HG02588 (cell line): Measurements from ENCODE around the gene MAPK11.
"Not testable (repeated sequence)": the region's sequence is repeated elsewhere in the genome, so short reads cannot be mapped to it uniquely, and the experiment has no call there.

Experiments
- ATAC-seq: cut with Tn5 transposase; IDR thresholded peaks from one replicate; pipeline ENCODE4 v1.9.1; 2021; ENCODE audit warnings: mild to moderate bottlenecking, moderate library complexity; ENCODE audit not compliant: unreplicated experiment

The MAPK11 gene

GRCh38 chr22:50278956-50279619 lies 8.9 kb upstream of the MAPK11 start:
- ATAC-seq, result no peak

GRCh38 chr22:50278461-50278860 lies 8.3 kb upstream of the MAPK11 start:
- ATAC-seq, result no peak

- no peak for ATAC-seq
Measured at GRCh38 chr22:50277761-50278160, 7.6 kb upstream of the MAPK11 start.

- peak; percentile 61 for ATAC-seq
Measured at GRCh38 chr22:50276143-50276542, 6.0 kb upstream of the MAPK11 start.

- no peak for ATAC-seq
Measured at GRCh38 chr22:50275181-50276055, 5.2 kb upstream of the MAPK11 start.

GRCh38 chr22:50274771-50275170 lies 4.6 kb upstream of the MAPK11 start:
- no peak for ATAC-seq

- ATAC-seq, result no peak
Measured at GRCh38 chr22:50274311-50274710, 4.1 kb upstream of the MAPK11 start.

- not testable (repeated sequence) for ATAC-seq
Measured at GRCh38 chr22:50273781-50274180, 3.6 kb upstream of the MAPK11 start.

- not testable (repeated sequence) for ATAC-seq
Measured at GRCh38 chr22:50273352-50273751, 3.2 kb upstream of the MAPK11 start.

- no peak for ATAC-seq
Measured at GRCh38 chr22:50272044-50272802, 2.0 kb upstream of the MAPK11 start.

- no peak for ATAC-seq
Measured at GRCh38 chr22:50271519-50271970, 1.4 kb upstream of the MAPK11 start.

- no peak for ATAC-seq
Measured at GRCh38 chr22:50270666-50271394, 650 bp upstream of the MAPK11 start.

GRCh38 chr22:50269573-50269969 lies 609 bp downstream of the MAPK11 start:
- no peak for ATAC-seq

GRCh38 chr22:50268655-50269113 lies 1.5 kb downstream of the MAPK11 start:
- no peak for ATAC-seq

GRCh38 chr22:50267591-50268390 lies 2.4 kb downstream of the MAPK11 start:
- no peak for ATAC-seq

GRCh38 chr22:50266994-50267393 lies 3.2 kb downstream of the MAPK11 start:
- no peak for ATAC-seq

- no peak for ATAC-seq
Measured at GRCh38 chr22:50264946-50265669, 5.1 kb downstream of the MAPK11 start.

GRCh38 chr22:50264104-50264745 lies 6.0 kb downstream of the MAPK11 start:
- no peak for ATAC-seq
